ENCODE measurements around the gene FES.

The FES gene

GRCh38 chr15:90931575-90931827 is 47.2 kb downstream of the FES start:
- no peak for TF ChIP-seq GATA3 (IDR thresholded peaks at IDR 0.05; ENCODE audit: low read depth, low read length)
- TF ChIP-seq GATA2 (IDR thresholded peaks at IDR 0.05; ENCODE audit: low read depth, low read length): no peak

GRCh38 chr15:90931828-90932659 is 47.7 kb downstream of the FES start, which contains the start of gene HDDC3:
HDDC3 (minus strand) TSS chr15:90932549; CDS start chr15:90932540, 9 bp downstream.
- TF ChIP-seq GATA3 (IDR thresholded peaks at IDR 0.05; ENCODE audit: low read depth, low read length) (no peak), GATA2 (IDR thresholded peaks at IDR 0.05; ENCODE audit: low read depth, low read length) (no peak)

GRCh38 chr15:90932660-90932991 is 48.3 kb downstream of the FES start:
- no peak for TF ChIP-seq GATA2 (IDR thresholded peaks at IDR 0.05; ENCODE audit: low read depth, low read length)
- TF ChIP-seq GATA3 (IDR thresholded peaks at IDR 0.05; ENCODE audit: low read depth, low read length): no peak

- TF ChIP-seq GATA2 (IDR thresholded peaks at IDR 0.05; ENCODE audit: low read depth, low read length) (no peak), GATA3 (IDR thresholded peaks at IDR 0.05; ENCODE audit: low read depth, low read length) (no peak)
Measured at GRCh38 chr15:90933301-90933700, 49.0 kb downstream of the FES start.

- TF ChIP-seq GATA3 (IDR thresholded peaks at IDR 0.05; ENCODE audit: low read depth, low read length): no peak
- no peak for TF ChIP-seq GATA2 (IDR thresholded peaks at IDR 0.05; ENCODE audit: low read depth, low read length)
Measured at GRCh38 chr15:90934256-90934948, 50.1 kb downstream of the FES start.

GRCh38 chr15:90934949-90935751 is 50.8 kb downstream of the FES start, which contains the start of gene UNC45A:
UNC45A (plus strand) TSS chr15:90935285; CDS start chr15:90935325, 40 bp downstream.
- no peak for TF ChIP-seq GATA3 (IDR thresholded peaks at IDR 0.05; ENCODE audit: low read depth, low read length)
- no peak for TF ChIP-seq GATA2 (IDR thresholded peaks at IDR 0.05; ENCODE audit: low read depth, low read length)

GRCh38 chr15:90936823-90937222 is 52.5 kb downstream of the FES start:
- TF ChIP-seq GATA3 (IDR thresholded peaks at IDR 0.05; ENCODE audit: low read depth, low read length) (no peak), GATA2 (IDR thresholded peaks at IDR 0.05; ENCODE audit: low read depth, low read length) (no peak)

- TF ChIP-seq GATA2 (IDR thresholded peaks at IDR 0.05; ENCODE audit: low read depth, low read length): no peak
- TF ChIP-seq GATA3 (IDR thresholded peaks at IDR 0.05; ENCODE audit: low read depth, low read length): no peak
Measured at GRCh38 chr15:90938261-90938660, 54.0 kb downstream of the FES start.

- no peak for TF ChIP-seq GATA2 (IDR thresholded peaks at IDR 0.05; ENCODE audit: low read depth, low read length)
- TF ChIP-seq GATA3 (IDR thresholded peaks at IDR 0.05; ENCODE audit: low read depth, low read length): no peak
Measured at GRCh38 chr15:90939756-90940155, 55.5 kb downstream of the FES start.

- TF ChIP-seq GATA3 (IDR thresholded peaks at IDR 0.05; ENCODE audit: low read depth, low read length) (no peak), GATA2 (IDR thresholded peaks at IDR 0.05; ENCODE audit: low read depth, low read length) (no peak)
Measured at GRCh38 chr15:90941038-90941437, 56.7 kb downstream of the FES start.

- no peak for TF ChIP-seq GATA3 (IDR thresholded peaks at IDR 0.05; ENCODE audit: low read depth, low read length)
- TF ChIP-seq GATA2 (IDR thresholded peaks at IDR 0.05; ENCODE audit: low read depth, low read length): no peak
Measured at GRCh38 chr15:90942354-90943120, 58.2 kb downstream of the FES start.

- TF ChIP-seq GATA3 (IDR thresholded peaks at IDR 0.05; ENCODE audit: low read depth, low read length): no peak
- no peak for TF ChIP-seq GATA2 (IDR thresholded peaks at IDR 0.05; ENCODE audit: low read depth, low read length)
Measured at GRCh38 chr15:90945091-90945490, 60.8 kb downstream of the FES start.
